H1 (cell line): ENCODE measurements around the gene CDK8. TPM values are rescaled to one million over a fixed set of nuclear protein-coding genes. Genes with fewer than 3 reads are reported as not detected.

Source experiments
- CTCF ChIA-PET: fragments of 300-600 bp; sonication (Branson Sonifier 250); formaldehyde crosslinking; loops from one replicate; lab custom pipeline; 2021; ENCODE audit not compliant: partially characterized antibody; lab: Charles Lee
- POLR2A ChIA-PET: fragments of 300-600 bp; sonication (Branson Sonifier 250); formaldehyde crosslinking; loops from one replicate; lab custom pipeline; 2021; ENCODE audit warnings: inconsistent platforms; ENCODE audit not compliant: partially characterized antibody; lab: Charles Lee
- DNase-seq, 2 experiments: peaks; one replicate each; pipeline versions ENCODE4 v3.0.0 to v3.0.0-alpha.2; 2010 to 2022; ENCODE audit warnings: low spot score in 2 of 2, low read depth in 1 of 2, mixed read lengths in 1 of 2
- FAIRE-seq: peaks from 2 replicates; lab custom pipeline; 2011; peaks lifted over from hg19 to GRCh38; lab: Jason Lieb, UNC
- H2AFZ ChIP-seq: 2 replicates; pipeline ENCODE4 v1.8.1; 2012; ENCODE audit warnings: low read length, inconsistent platforms
- H2AK5ac ChIP-seq: 2 replicates; pipeline ENCODE4 v1.6.1; 2013; ENCODE audit warnings: low read depth, low read length
- H2BK120ac ChIP-seq: replicated peaks from 2 replicates; pipeline ENCODE3; 2013; ENCODE audit warnings: low read depth, low read length, inconsistent platforms
- H2BK12ac ChIP-seq: 2 replicates; pipeline ENCODE4 v1.6.1; 2013; ENCODE audit warnings: low read depth, low read length
- H2BK15ac ChIP-seq: 2 replicates; pipeline ENCODE4 v1.6.1; 2013; ENCODE audit warnings: low read length
- H2BK20ac ChIP-seq: 2 replicates; pipeline ENCODE4 v1.6.1; 2013; ENCODE audit warnings: low read length
- H2BK5ac ChIP-seq: 2 replicates; pipeline ENCODE4 v1.6.1; 2013; ENCODE audit warnings: low read depth, low read length
- H3K14ac ChIP-seq: 2 replicates; pipeline ENCODE4 v1.6.1; 2013; ENCODE audit warnings: inconsistent platforms; ENCODE audit not compliant: insufficient read length
- H3K18ac ChIP-seq: 2 replicates; pipeline ENCODE4 v1.6.1; 2013; ENCODE audit warnings: low read length; ENCODE audit errors: extremely low read depth
- H3K23ac ChIP-seq: 2 replicates; pipeline ENCODE4 v1.6.1; 2013; ENCODE audit warnings: inconsistent platforms; ENCODE audit not compliant: insufficient read length
- H3K23me2 ChIP-seq: 2 replicates; pipeline ENCODE4 v1.6.1; 2013; ENCODE audit warnings: low read depth, low read length
- H3K27ac ChIP-seq: 2 replicates; pipeline ENCODE4 v1.6.1; 2011; ENCODE audit warnings: low read depth, low read length, inconsistent platforms
- H3K27me3 ChIP-seq, 4 experiments: replicated peaks in 1 of 4; 1 replicate in 1 of 4; 2 replicates in 3 of 4; pipeline versions ENCODE4 v1.6.1 to v1.8.1; 2011 to 2013; ENCODE audit warnings: low read length in 3 of 4, mild to moderate bottlenecking in 3 of 4, inconsistent platforms in 2 of 4, mixed read lengths in 2 of 4, moderate library complexity in 1 of 4; ENCODE audit not compliant: control insufficient read depth in 3 of 4, insufficient read depth in 3 of 4; ENCODE audit errors: extremely low read depth in 1 of 4
- H3K36me3 ChIP-seq, 4 experiments: 2 replicates each; pipeline versions ENCODE4 v1.6.1 to v1.8.1; 2011 to 2013; ENCODE audit warnings: mild to moderate bottlenecking in 4 of 4, low read length in 3 of 4, moderate library complexity in 2 of 4, control low read depth in 1 of 4, inconsistent platforms in 1 of 4; ENCODE audit not compliant: insufficient read depth in 4 of 4, control insufficient read depth in 2 of 4
- H3K4ac ChIP-seq: replicated peaks from 2 replicates; pipeline ENCODE3; 2013; ENCODE audit warnings: low read length, low read depth, mixed read lengths, inconsistent platforms; ENCODE audit not compliant: insufficient read length
- H3K4me1 ChIP-seq, 4 experiments: replicated peaks in 1 of 4; 1 replicate in 1 of 4; 2 replicates in 3 of 4; pipeline versions ENCODE4 v1.6.1 to v1.8.1; 2011 to 2013; ENCODE audit warnings: low read length in 3 of 4, inconsistent platforms in 2 of 4, mixed read lengths in 1 of 4; ENCODE audit not compliant: insufficient read depth in 4 of 4, control insufficient read depth in 3 of 4
- H3K4me2 ChIP-seq, 2 experiments: 2 replicates each; pipeline versions ENCODE4 v1.6.1 to v1.8.1; 2011 to 2013; ENCODE audit warnings: low read depth in 2 of 2, low read length in 2 of 2, control low read depth in 1 of 2, inconsistent platforms in 1 of 2, mild to moderate bottlenecking in 1 of 2; ENCODE audit not compliant: insufficient read depth in 1 of 2
- H3K4me3 ChIP-seq, 4 experiments: fragments of 200-600, 300-600 bp in 1 of 4; sonication (generic), shearing (Covaris generic), sonication (Bioruptor Twin) in 1 of 4; 2 replicates each; pipeline versions ENCODE4 v1.5.1 to v1.8.1; 2011 to 2016; ENCODE audit warnings: low read length in 4 of 4, low read depth in 3 of 4, control low read depth in 2 of 4, inconsistent platforms in 2 of 4, mild to moderate bottlenecking in 2 of 4, mixed read lengths in 1 of 4, moderate library complexity in 1 of 4; ENCODE audit not compliant: insufficient read depth in 2 of 4; ENCODE audit errors: extremely low read depth in 1 of 4
- H3K56ac ChIP-seq: replicated peaks from 2 replicates; pipeline ENCODE3; 2013; ENCODE audit warnings: low read depth, mild to moderate bottlenecking, mixed read lengths, low read length, inconsistent platforms; ENCODE audit not compliant: insufficient read length
- H3K79me1 ChIP-seq: 2 replicates; pipeline ENCODE4 v1.6.1; 2013; ENCODE audit warnings: low read depth, low read length, control low read depth
- H3K79me2 ChIP-seq, 2 experiments: 2 replicates each; pipeline versions ENCODE4 v1.6.1 to v1.8.1; 2012 to 2013; ENCODE audit warnings: low read length in 2 of 2, mild to moderate bottlenecking in 2 of 2, inconsistent platforms in 1 of 2; ENCODE audit not compliant: insufficient read depth in 2 of 2, control insufficient read depth in 1 of 2
- H3K9ac ChIP-seq, 4 experiments: replicated peaks in 1 of 4; 1 replicate in 1 of 4; 2 replicates in 3 of 4; pipeline versions ENCODE4 v1.6.1 to v1.8.1; 2011 to 2013; ENCODE audit warnings: low read depth in 3 of 4, low read length in 3 of 4, control low read depth in 2 of 4, mild to moderate bottlenecking in 2 of 4, moderate library complexity in 2 of 4, inconsistent platforms in 1 of 4; ENCODE audit errors: extremely low read depth in 1 of 4
- H3K9me3 ChIP-seq, 2 experiments: 2 replicates each; pipeline versions ENCODE4 v1.6.1 to v1.8.1; 2012 to 2013; ENCODE audit warnings: mild to moderate bottlenecking in 2 of 2, moderate library complexity in 2 of 2, control low read depth in 1 of 2, inconsistent platforms in 1 of 2, low read depth in 1 of 2, low read length in 1 of 2, mixed read lengths in 1 of 2; ENCODE audit not compliant: insufficient read depth in 2 of 2
- H4K20me1 ChIP-seq, 2 experiments: replicated peaks in 1 of 2; 2 replicates each; pipeline versions ENCODE3 to v1.8.1; 2011 to 2013; ENCODE audit warnings: inconsistent platforms in 2 of 2, low read length in 2 of 2, mild to moderate bottlenecking in 1 of 2; ENCODE audit not compliant: insufficient read depth in 2 of 2, control insufficient read depth in 1 of 2
- H4K5ac ChIP-seq: 2 replicates; pipeline ENCODE4 v1.6.1; 2013; ENCODE audit warnings: low read length, low read depth, mixed read lengths, inconsistent platforms; ENCODE audit not compliant: insufficient read length
- H4K8ac ChIP-seq: 2 replicates; pipeline ENCODE4 v1.8.0; 2013; ENCODE audit warnings: mild to moderate bottlenecking, moderate library complexity, low read length, inconsistent platforms; ENCODE audit not compliant: insufficient read depth; ENCODE audit errors: extremely low read depth
- H4K91ac ChIP-seq: replicated peaks from 2 replicates; pipeline ENCODE3; 2013; ENCODE audit warnings: low read length, mixed read lengths, inconsistent platforms; ENCODE audit not compliant: insufficient read length
- ASH2L ChIP-seq: fragments of 200-600, 300-600 bp; sonication (generic); IDR thresholded peaks from one replicate; pipeline ENCODE4 v1.7.1; 2017; ENCODE audit warnings: low read length
- RAD21 ChIP-seq, 2 experiments: IDR thresholded peaks in 1 of 2; conservative IDR thresholded peaks in 1 of 2; 2 replicates each; pipeline ENCODE4 v1.6.1; 2011; ENCODE audit warnings: low read depth in 2 of 2, low read length in 2 of 2, improper control_type of control experiment in 1 of 2, inconsistent platforms in 1 of 2, mild to moderate bottlenecking in 1 of 2, moderate library complexity in 1 of 2
- RNF2 ChIP-seq: fragments of 200-900, 300-1000 bp; sonication (generic); IDR thresholded peaks from 2 replicates; pipeline ENCODE4 v1.7.1; 2016; ENCODE audit warnings: borderline replicate concordance, low read depth, mild to moderate bottlenecking, antibody characterized with exemption, low read length; ENCODE audit not compliant: poor library complexity, severe bottlenecking; ENCODE audit errors: missing control alignments
- SUZ12 ChIP-seq: fragments of 200-600 bp; sonication (generic); IDR thresholded peaks from 2 replicates; pipeline ENCODE4 v1.6.1; 2012; ENCODE audit warnings: mild to moderate bottlenecking, inconsistent platforms, low read length, moderate library complexity, mixed read lengths
- TAF7 ChIP-seq: optimal IDR thresholded peaks from 2 replicates; pipeline ENCODE3; 2011; ENCODE audit warnings: low read depth, mild to moderate bottlenecking, inconsistent platforms, low read length, moderate library complexity, borderline replicate concordance
- TEAD4 ChIP-seq: IDR thresholded peaks from 2 replicates; pipeline ENCODE4 v1.6.1; 2012; ENCODE audit warnings: low read depth, low read length, inconsistent platforms, mixed read lengths
- WGBS, 2 experiments: shearing (Covaris generic) in 1 of 2; methylation state at CpG; one replicate each; pipeline versions ENCODE4 v1.1.6 to v1.1.7; 2013 to 2015; ENCODE audit warnings: low lambda C conversion rate in 2 of 2, mixed read lengths in 2 of 2, inconsistent platforms in 1 of 2, low coverage in 1 of 2, missing lambda C conversion rate in 1 of 2; ENCODE audit not compliant: insufficient replicate concordance in 2 of 2, insufficient coverage in 1 of 2, insufficient read length in 1 of 2; ENCODE audit errors: extremely low coverage in 1 of 2, missing lambda C conversion rate in 1 of 2; 5-methylcytosine and 5-hydroxymethylcytosine counted together
- polyA plus RNA-seq, 7 experiments: library from polyadenylated mRNA; depleted of rRNA in 3 of 7; stranded (reverse) in 5 of 7; unstranded in 2 of 7; fragments of >200 nt in 5 of 7; fragments of 200-250 nt in 2 of 7; gene quantifications; 1 replicate in 5 of 7; 2 replicates in 1 of 7; 4 replicates in 1 of 7; pipeline versions ENCODE4 v1.2.1 to v1.2.3, GENCODE V29; 2011 to 2013; ENCODE audit warnings: missing spikeins in 2 of 7, mixed read lengths in 2 of 7
- total RNA-seq: library from RNA; stranded (reverse); fragmentation: NEBNext Ultra II Directional; extraction: Animal tissue kit (Norgen Biotek cat#: 25700); gene quantifications from 2 replicates; pipeline ENCODE4 v1.2.1, GENCODE V29; 2021
- TF ChIP-seq, protein P1 (sequence below), 3 experiments: IDR thresholded peaks; 1 replicate in 2 of 3; 2 replicates in 1 of 3; pipeline versions ENCODE4 v1.5.1 to v1.6.1; 2011; ENCODE audit warnings: low read length in 3 of 3, mild to moderate bottlenecking in 3 of 3, inconsistent platforms in 2 of 3, low read depth in 1 of 3, moderate library complexity in 1 of 3; ENCODE audit not compliant: insufficient read depth in 1 of 3; ENCODE audit errors: control extremely low read depth in 1 of 3

The CDK8 gene
- total and polyA plus RNA-seq, 2 of the 8 experiments (the other 6 are each of a cell fraction or from before 2014, with no cell fraction given) = 22.1 to 25.6 TPM

DNA sequence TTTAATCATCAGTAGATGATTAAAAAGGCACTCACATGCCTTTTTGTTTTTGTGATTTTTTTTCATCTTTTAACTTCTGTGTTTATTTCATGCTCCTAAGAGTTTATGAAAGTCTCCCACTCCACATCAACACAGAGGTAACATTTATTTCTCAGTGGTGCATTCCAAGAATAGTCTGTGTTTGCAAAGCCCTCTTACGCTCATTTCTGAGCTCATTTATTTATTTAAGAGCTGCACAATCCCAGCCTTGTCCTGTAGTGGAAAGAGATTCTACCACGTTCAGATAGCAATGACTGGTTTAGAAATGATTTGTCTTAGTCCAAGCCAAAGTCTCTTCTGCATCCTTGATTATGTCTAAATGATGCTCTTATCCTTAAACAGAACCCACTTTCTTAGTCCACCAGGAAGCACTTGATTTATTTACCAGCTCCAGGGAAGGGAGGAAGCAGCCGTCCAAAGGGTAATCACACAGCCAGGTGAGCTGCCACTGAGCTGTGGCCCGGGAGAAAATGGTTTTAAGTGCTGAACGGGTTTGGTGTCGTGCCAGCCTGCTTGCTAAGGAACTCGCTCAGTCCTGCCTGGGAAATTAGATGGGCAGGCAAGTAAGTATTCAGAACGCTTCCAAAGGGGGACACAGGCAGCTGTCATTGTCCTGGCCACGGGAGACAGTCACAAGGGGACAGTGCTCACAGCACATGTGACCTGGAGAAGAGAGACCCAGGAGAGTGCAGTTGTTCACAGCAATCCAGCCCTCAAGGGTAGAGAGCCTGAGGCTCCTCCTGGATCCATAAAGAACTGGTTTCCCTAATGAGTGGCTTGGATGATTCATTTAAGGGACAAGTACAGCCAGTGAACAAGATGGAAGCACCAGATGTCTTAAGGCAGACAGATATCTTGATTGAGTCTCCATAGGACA, 171.8 kb downstream of the CDK8 start:
- no peak overlapping the region for H3K9ac ChIP-seq
- H3K79me2 ChIP-seq = no peaks in the 10 kb centered on the region
- no peak overlapping the region for H3K4ac ChIP-seq
- no peaks in the 10 kb centered on the region for H3K36me3 ChIP-seq
- H3K56ac ChIP-seq = no peak overlapping the region
- H2BK12ac ChIP-seq = no peak overlapping the region
- no peak for TF ChIP-seq SUZ12
- TF ChIP-seq TAF7 = no peak
- TF ChIP-seq TEAD4 = no peak
- TF ChIP-seq RNF2 = no peak
- no peak for TF ChIP-seq ASH2L
- TF ChIP-seq RAD21 (IDR thresholded peaks at IDR 0.05 in 1 of 2, conservative IDR thresholded peaks at IDR 0.05 in 1 of 2; ENCODE audit: low read depth in 2 of 2, low read length in 2 of 2) = no peak
- TF ChIP-seq, protein P1, sequence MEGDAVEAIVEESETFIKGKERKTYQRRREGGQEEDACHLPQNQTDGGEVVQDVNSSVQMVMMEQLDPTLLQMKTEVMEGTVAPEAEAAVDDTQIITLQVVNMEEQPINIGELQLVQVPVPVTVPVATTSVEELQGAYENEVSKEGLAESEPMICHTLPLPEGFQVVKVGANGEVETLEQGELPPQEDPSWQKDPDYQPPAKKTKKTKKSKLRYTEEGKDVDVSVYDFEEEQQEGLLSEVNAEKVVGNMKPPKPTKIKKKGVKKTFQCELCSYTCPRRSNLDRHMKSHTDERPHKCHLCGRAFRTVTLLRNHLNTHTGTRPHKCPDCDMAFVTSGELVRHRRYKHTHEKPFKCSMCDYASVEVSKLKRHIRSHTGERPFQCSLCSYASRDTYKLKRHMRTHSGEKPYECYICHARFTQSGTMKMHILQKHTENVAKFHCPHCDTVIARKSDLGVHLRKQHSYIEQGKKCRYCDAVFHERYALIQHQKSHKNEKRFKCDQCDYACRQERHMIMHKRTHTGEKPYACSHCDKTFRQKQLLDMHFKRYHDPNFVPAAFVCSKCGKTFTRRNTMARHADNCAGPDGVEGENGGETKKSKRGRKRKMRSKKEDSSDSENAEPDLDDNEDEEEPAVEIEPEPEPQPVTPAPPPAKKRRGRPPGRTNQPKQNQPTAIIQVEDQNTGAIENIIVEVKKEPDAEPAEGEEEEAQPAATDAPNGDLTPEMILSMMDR (IDR thresholded peaks at IDR 0.05; ENCODE audit: control extremely low read depth in 1 of 3, insufficient read depth in 1 of 3, low read depth in 1 of 3, low read length in 3 of 3) = no peak
- H4K20me1 ChIP-seq = no peaks in the 10 kb centered on the region
- ChIA-PET CTCF (interaction anchor here (0.6 to 2.1 kb wide), 7 partner anchors 11 to 273 kb away, joined by 3 to 4 read pairs (median 3); no protein-coding TSS in a partner anchor), POLR2A (no interaction called here)
- H3K79me1 ChIP-seq = no peaks in the 10 kb centered on the region
- H2BK120ac ChIP-seq = no peak overlapping the region
- no peaks in the 10 kb centered on the region for H3K4me1 ChIP-seq
- no peak overlapping the region for H4K91ac ChIP-seq
- WGBS, 2 experiments = 83% methylated on average over 9 of the region's 9 CpGs; no CpG with 5 or more reads in 1 of the 2 experiments
- H2AK5ac ChIP-seq = no peak overlapping the region
- no peak overlapping the region for H2AFZ ChIP-seq
- no peaks in the 10 kb centered on the region for H3K23me2 ChIP-seq
- no peak overlapping the region for H3K27ac ChIP-seq
- H3K27me3 ChIP-seq = no peaks in the 10 kb centered on the region
- H2BK5ac ChIP-seq = no peak overlapping the region
- H2BK15ac ChIP-seq = no peak overlapping the region
- DNase-seq (no peak), FAIRE-seq (no peak)
- no peak overlapping the region for H3K4me2 ChIP-seq
- no peak overlapping the region for H3K18ac ChIP-seq
- no peak overlapping the region for H3K14ac ChIP-seq
- no peaks in the 10 kb centered on the region for H3K9me3 ChIP-seq
- no peak overlapping the region for H3K4me3 ChIP-seq
- H2BK20ac ChIP-seq = no peak overlapping the region
- no peak overlapping the region for H4K5ac ChIP-seq
- no peak overlapping the region for H4K8ac ChIP-seq
- H3K23ac ChIP-seq = no peak overlapping the region
